HG02852 (cell line): ENCODE results near the gene CERS3.

Experiments
- ATAC-seq: cut with Tn5 transposase; IDR thresholded peaks from one replicate; pipeline ENCODE4 v1.9.1; 2021; ENCODE audit warnings: mild to moderate bottlenecking, moderate library complexity; ENCODE audit not compliant: unreplicated experiment

The CERS3 gene

GRCh38 chr15:100531204-100531603, 2.5 kb upstream of the CERS3 start:
- ATAC-seq = no peak

- no peak for ATAC-seq
Observed at GRCh38 chr15:100529556-100529955, 806 bp upstream of the CERS3 start.

- ATAC-seq = no peak
Observed at GRCh38 chr15:100526027-100526481, 2.7 kb downstream of the CERS3 start.

GRCh38 chr15:100525436-100525835, 3.3 kb downstream of the CERS3 start:
- no peak for ATAC-seq

- ATAC-seq = no peak
Observed at GRCh38 chr15:100524326-100524725, 4.4 kb downstream of the CERS3 start.

DNA sequence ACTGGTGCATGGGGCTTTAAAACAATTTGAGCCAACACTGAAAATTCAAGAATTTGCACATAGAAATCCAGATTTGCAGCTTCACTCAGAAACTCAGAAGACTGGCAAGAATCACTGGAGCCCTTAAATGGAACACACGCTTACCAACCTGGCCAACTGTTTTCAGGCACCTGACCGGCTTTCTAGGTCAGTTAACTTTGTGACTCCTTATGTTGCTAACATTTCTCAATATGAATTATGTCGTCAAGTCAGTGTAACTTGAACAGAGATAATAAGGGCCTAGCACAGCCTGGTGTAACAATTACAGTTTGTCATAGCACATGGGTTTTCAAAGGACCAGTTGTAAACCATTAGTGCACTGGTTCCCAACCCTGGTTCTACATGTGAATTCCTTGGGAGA, 6.8 kb downstream of the CERS3 start:
- ATAC-seq = no peak

- ATAC-seq = no peak
Observed at GRCh38 chr15:100520132-100520921, 8.4 kb downstream of the CERS3 start.

DNA sequence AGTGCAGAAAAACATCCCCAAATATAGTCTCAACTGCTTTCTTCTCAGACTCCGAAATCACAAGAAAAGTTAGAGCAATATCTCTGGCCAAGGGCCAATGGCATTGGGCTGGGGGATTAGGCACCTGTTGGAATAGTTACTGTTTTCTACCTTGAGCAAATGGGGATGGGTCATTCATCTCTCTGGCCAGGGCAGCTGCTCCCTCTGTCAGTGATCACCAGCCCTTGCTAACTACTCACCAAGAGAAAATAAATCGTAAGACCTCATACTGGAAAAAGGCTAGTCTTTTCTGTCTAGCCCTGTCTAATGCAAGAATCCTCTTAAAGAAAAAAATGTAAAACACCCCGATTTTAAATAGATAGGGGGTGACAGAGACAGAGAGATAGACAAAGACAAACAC, 10.9 kb downstream of the CERS3 start:
- ATAC-seq = no peak

DNA sequence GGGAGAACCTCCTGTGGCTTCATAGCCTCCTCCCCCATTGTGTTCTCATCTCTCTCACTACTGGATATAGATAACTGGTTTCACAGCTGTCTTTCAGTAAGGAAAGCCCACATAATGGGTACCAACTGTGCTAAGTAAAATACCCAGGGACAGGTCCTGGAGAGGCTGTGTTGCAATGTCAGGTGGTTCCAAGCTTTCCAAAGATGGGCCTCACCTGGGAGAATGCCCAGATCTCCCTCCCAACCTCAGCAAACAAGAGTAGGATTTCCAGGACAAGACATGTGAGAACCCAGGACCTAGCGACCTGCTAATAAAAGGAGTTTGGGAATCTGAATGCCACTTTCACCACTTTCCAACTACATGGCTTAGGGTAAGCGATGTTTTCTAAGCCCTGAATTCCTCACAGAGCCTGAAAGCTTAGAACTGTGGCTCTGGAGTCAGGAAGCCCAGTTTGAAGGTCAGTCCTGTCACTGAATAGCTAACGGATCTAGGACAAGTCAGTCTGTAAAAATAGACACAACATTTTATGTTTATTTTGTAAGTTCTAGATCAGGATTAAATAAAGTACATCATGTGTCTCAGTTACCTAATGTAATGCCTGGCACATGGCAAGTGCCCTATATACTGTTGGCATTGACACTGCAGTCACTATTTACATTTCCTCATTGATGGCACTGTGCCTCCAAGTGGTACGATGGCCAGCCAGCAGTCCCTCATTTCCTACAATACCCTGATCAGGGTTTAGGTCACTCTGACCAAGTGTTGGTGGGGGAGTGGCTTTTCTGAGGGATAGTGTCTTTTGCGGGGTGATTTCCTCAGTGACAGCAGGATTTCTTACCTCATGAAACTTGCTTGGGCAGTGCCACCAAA, 11.9 kb downstream of the CERS3 start:
- no peak for ATAC-seq

DNA sequence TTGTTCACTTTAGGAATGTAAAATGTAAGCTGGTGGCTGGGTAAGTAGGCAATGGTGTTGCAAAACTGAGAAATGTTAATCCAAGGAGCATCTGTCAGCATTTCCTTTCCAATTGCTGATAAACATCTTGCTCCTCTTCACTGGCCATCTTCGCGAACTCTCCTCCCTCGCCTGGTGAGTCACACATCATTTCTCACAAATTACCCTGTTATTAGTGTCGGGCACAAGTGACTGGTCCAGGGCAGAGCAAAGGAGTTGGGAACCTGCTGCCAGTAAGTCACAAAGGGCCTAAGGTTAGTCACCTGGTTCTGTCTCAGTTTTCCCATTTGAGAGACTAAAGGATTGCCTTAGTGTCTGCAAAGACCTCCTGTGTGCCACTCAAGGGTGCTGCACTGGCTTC, 13.0 kb downstream of the CERS3 start:
- no peak for ATAC-seq

GRCh38 chr15:100508641-100509300, 20.0 kb downstream of the CERS3 start:
- no peak for ATAC-seq

GRCh38 chr15:100502651-100503050, 26.1 kb downstream of the CERS3 start:
- no peak for ATAC-seq

DNA sequence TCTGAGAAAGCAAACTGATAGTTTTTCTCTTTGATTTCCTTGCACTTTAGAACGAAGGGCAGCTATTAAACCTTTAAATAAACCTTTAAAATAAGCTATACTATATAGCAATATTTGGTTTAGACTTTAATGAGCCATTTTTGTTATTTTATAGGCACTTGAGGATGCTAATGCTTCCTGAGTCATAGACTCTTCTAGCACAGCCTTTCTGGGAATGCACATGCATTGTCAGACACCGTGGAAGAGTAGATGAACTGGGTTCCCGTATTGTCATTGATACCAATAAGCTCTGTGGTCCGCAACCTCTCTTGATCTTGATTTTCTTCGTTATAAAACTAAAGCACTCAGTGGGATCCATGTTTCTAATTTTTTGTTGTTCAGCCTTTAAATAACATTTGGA, 27.6 kb downstream of the CERS3 start:
- ATAC-seq = no peak

DNA sequence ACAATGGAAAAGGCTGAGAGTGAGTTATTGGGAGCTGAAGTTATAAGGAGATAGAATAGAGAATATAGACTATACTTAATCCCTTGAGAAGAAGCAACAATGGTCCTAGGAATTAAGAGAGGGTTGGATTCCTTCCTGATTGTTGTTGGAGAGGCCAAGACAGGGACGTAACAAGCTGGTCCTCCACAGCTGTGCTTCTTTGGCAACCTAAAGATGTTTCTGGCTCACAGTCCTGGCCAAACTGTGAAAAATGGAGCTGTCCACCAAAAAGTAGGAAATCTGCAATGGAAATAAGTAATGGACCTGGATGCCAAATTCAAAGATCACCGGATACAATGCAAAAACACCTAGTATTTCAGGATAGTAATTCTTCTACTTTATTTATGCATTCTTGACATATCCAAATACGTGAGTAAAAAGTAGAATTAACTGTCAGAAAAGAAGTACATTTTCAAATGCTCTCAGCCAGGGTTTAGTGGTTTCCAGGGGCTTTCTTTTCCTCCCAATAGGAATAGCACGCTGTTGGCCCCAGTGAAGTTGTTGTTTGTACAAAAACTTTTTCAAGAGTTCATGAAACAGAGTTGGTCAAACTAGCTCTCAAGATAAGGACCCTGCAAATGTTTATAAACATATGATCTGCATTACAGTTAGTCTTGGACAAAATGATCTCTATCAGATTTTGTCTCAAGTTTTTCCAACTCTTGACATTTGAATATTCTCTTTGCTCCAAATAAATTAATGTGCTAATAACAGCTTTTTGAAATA, 28.3 kb downstream of the CERS3 start:
- no peak for ATAC-seq

GRCh38 chr15:100495861-100496260, 32.9 kb downstream of the CERS3 start:
- ATAC-seq = no peak

DNA sequence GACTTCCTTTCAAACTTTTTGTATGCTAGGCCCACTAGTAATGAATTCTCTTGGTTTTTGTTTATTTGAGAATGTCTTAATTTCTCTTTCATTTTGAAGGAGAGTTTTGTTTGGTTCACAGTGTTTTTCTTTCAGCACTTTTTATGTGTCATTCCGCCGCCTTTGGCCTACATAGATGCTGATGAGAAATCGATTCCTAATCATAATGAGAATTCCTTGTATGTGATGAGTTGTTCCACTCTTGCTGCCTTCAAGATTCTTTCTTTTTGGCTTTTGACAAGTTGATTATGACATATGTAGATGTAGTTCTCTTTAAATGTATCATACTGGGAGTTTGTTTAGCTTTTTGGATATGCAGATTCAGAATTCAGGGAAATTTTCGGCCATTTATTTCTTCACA, 35.5 kb downstream of the CERS3 start:
- ATAC-seq = no peak

DNA sequence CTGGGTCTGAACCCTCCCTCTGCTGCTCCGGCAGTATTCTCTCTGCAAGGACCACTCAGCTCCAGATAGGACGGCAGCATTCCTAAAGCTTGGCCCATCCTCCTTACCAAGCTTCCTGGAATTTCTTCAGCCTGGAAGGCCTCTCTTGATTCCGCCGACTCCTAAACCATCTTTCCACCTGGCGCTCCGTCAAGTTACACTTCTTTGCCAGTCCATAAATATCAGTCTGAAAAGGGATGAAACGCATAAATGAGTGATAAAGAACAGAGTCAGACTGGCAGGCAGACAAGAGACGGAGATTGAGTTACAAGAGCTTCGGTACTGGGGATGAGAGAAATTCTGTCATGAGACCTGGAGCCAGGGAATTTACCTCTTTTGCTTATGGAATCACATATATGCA, 44.3 kb downstream of the CERS3 start:
- no peak for ATAC-seq

- no peak for ATAC-seq
Observed at GRCh38 chr15:100483370-100483769, 45.4 kb downstream of the CERS3 start.

DNA sequence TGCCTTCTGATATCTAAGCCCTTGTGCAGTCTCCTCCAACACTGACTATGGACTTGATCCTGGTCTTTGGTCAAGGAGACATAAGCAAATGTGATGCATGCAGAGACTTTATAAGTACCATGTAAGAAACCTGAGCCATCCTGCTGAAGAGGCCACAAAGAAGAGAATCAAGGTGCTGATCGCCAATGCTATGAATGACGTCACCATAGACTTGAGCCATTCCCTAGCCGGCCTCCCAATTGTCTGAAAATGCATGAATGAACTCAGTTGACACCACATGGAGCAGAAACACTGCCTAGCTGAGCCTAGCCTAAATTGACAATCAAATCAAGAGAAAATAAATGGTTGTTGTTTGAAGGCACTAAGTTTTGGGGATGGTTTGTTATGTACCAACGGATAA, 51.9 kb downstream of the CERS3 start:
- ATAC-seq = no peak

GRCh38 chr15:100472736-100473135, 56.0 kb downstream of the CERS3 start:
- no peak for ATAC-seq

GRCh38 chr15:100471933-100472332, 56.8 kb downstream of the CERS3 start:
- no peak for ATAC-seq
